Measurements from ENCODE around the gene NOTUM.

The NOTUM gene

DNA sequence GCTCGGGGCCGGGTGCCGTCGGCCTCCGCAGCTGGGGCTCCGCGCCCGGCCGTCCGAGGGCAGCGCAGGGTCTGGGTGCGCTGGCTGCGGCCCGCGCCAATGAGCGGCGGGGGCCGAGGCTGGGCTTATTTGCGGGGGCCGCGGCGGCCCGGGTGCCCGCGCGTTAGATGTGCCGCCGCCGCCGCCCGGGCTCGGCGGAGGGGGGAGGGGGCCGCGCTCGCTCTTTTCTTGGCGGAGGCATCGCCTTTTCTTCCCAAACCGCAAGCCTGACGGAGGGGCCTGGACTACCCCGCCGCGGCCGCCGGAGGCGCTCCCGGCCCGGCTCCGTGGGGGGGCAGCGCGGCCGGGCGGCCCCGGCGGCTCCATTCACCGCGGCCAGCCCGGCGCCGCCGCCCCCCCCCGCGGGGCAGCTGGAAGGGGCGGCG is at the start of gene NOTUM:
NOTUM (minus strand) TSS at position 101 of the 425 bp plus-strand sequence. CDS start 278 bp downstream, outside the sequence.
- no peak for DNase-seq (ENCODE audit: low read depth in 2 of 2)

DNA sequence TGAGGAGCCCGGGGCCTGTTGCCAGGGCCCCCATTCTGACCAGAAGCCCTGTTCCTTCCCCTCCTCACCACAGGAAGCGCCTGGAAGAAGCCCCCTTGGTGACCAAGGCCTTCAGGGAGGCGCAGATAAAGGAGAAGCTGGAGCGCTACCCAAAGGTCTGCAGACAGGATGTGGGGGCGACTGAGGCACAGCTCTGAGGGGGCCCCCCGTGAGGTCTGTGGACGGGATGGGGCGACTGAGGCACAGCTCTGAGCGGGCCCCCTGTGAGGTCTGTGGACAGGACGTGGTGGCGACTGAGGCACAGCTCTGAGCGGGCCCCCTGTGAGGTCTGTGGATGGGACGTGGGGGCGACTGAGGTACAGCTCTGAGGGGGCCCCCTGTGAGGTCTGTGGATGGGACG is 48.4 kb upstream of the NOTUM start:
- no peak for DNase-seq (ENCODE audit: low read depth in 2 of 2)

- DNase-seq (ENCODE audit: low read depth in 2 of 2) = no peak
These were observed 48.0 kb upstream of the NOTUM start for GRCh38 chr17:82008941-82009405.

DNA sequence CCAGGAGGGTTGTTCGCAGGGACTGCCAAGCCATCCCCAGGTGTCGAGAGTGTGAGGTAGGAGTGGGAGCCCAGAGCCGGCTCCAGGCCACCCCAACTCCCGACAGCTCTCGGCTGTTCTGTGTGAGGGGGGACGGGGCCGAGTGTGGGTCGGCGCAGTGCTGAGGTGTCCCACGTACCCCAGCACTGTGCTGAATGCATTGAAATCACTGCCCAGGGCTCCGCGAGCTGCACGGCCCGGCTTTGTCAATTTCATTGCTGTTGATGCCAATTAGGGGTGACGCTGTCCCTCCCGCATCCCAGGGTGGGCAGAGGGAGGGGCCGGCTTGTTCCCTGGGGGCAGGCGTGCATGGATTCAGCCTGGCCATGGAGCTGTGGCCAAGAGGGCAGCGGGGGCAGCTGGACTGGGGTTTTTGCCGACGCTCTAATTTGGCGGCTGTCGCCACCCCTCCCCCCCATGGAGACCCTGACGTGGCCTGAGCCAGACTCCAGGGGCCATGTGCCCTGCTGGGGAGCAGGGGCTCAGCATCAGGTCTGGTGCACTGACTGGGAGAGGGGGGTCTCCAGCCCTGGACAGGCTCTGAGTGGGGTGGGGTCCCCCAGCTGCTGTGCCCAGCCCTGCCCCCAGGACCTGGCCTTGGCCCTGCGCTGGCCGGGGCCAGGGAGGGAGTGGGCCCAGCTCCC is 47.4 kb upstream of the NOTUM start:
- DNase-seq (ENCODE audit: low read depth in 2 of 2) = no peak

GRCh38 chr17:82007495-82008257 is 46.7 kb upstream of the NOTUM start:
- no peak for DNase-seq (ENCODE audit: low read depth in 2 of 2)

GRCh38 chr17:82007228-82007494 is 46.2 kb upstream of the NOTUM start:
- DNase-seq (ENCODE audit: low read depth in 2 of 2) = no peak

DNA sequence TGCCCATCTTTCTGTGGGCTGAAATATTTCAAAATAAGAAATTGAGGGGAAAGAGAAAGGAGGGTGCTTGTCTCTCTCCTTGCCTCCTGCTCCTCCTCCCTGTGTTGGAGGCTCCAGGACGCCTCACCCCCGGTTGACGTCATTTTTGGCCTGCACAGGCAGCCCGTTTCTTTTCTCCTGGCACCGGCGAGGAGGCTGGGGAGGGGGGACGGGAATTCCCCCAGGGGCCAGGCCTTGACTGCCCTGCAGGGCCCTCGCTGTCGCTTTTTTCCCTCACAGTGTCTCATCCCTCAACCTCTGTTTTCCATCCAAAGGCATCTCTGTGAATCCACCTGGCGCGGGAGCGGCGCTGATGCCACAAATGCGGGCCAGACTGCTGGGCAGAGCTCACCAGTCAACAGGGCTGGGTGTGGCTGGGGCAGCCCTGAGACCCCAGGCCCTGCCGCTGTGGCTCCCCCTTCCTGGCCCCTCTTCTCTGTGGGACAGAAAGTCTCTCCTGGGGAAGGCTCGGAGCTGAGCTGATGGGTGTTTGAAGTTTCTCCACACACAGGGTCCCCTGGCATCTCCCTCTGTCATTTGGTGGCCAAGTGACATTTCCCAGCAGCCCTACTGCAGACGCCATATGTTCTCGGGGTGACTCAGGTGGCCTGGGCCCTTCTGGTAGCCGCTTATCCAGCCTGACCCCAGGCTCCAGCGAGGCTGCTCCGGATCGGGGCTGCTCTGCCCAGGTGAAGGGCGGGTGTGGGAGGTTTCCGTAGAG is 45.7 kb upstream of the NOTUM start:
- DNase-seq (ENCODE audit: low read depth in 2 of 2) = no peak

- DNase-seq (ENCODE audit: low read depth in 2 of 2) = no peak
These were observed 44.8 kb upstream of the NOTUM start for GRCh38 chr17:82005701-82006348.

DNA sequence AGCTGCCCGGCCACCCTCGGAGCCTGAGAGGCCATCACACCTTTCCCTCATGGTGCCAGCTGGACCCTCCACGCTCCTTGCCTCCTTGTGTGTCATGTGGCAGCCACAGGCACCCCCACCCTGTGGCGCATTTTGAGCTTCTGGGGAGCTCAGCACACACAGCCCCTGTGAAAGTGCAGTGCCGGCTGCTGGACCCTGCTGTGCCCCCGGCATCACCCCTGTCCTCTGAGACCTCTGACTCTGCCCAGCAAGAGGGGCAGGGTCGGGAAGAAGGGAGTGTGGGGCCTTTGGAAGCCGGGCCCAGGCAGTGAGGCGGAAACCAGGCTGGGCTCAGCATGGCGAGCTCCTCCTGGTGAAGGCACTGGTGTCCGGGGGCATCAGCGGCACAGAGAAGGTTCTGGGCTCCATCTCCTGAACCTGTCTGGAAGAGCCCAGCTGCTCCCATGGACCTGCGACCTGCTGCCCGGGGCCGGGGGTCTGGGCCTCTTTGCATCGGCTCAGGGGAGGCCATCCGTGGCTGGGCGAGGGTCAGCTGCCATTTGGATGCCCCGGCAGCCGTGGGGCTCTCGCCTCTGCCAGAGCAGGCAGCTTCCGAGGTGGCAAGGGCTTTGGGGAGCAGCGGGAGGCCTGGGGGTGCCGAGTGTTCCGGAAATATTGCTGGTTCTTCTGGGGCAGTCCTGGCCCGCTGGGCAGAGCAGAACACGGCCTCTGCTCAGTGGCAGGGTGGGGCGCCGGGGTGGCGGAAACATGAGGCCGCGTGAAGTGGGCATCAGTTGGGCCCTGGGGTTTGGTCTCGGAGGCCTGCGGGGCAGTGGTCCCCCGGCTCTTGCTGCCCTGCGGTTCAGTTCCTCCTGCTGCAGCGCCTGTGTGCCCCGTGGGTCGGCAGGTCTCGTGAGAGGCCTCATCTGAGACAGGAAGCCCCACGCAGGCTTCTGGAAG is 43.8 kb upstream of the NOTUM start:
- DNase-seq (ENCODE audit: low read depth in 2 of 2) = no peak

DNA sequence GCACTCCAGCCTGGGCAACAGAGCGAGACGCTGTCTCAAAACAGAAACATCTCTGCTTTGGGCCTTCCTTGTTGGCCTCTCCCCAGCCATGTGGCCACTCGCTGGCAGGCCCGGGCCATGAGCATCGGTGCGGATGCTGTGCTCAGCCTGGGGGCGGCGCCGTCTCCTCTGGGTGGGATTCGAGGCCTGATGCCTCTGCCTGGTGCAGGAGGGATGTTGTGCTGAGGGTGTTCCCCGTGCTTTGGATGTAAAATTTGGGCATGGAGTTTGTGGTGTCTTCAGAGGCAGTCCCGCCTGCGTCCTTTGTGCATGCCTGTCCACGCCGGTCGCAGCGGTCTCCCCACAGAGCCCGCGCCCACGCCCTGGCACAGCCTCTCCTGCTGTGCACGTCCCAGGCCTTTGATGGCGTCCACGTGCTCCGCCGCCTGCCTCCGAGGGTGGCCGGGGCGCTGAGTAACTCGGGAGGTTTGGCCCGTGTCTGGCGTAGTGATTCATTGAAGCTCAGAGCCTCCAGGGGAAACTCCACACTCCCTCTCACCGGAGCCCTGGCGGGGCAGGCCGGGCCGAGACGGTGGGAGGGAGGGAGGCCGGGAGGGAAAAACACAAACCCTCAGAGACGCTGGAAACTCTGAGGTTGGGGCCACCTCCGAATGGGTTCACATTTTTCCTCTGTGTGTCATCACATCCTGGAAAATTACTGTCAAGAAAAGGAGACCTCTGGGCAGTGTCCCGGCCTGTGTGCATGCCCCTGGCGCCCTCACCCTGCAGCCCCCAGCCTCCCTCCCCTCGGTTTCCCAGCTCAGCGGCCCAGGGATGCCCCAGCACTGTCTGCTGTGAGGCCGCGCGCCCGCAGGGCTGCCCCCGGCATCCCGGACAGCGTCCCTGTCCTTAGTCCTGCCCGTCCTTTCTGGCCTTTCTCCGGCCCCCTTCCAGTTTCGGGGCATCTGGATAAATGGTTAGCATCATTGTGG is 42.7 kb upstream of the NOTUM start:
- peak; percentile 89 for DNase-seq (ENCODE audit: low read depth in 2 of 2)

DNA sequence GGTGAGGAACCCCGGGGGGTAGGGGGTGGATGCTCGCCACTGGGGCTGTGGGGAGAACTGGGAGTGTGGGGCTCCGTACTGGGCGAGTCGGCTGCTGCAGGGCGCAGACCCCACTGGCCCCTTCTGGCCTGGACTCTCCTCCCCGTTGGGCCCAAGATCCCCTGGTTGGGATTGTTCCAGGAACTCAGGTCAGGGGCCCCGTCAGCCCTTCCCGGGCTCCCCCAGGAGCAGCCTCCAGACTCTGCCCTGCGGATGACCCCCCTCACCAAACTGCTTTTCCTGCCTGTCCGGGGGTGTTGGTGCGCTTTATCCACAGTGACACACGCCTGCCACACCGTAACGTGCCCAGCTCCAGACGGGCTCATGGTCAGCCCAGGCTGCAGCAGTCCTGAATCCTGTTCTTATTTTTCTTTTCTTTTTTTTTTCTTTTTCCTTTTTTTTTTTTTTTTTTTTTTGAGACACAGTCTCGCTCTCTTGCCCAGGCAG is 40.6 kb upstream of the NOTUM start:
- no peak for DNase-seq (ENCODE audit: low read depth in 2 of 2)

- DNase-seq (ENCODE audit: low read depth in 2 of 2) = no peak
These were observed 40.0 kb upstream of the NOTUM start for GRCh38 chr17:82000803-82001570.

GRCh38 chr17:81999976-82000802 is 39.2 kb upstream of the NOTUM start:
- no peak for DNase-seq (ENCODE audit: low read depth in 2 of 2)

DNA sequence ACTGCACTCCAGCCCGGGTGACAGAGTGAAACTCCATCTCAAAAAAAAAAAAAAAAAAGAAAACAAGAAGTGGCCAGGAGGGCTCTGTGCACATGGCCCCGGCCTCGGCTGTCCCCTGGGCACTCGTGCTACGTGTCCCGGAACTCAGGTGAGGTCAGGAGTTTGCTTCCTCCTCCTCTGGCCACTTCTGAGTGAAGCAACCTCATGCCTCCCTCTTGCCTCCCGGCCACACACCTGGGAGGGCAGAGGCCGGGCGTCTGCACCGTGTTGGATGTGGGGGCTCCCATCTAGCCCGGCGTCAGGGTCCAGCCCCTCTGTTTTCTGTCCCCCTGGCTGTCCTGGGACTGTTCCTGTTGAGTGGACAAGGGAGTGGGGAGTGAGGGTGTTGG is 38.6 kb upstream of the NOTUM start:
- no peak for DNase-seq (ENCODE audit: low read depth in 2 of 2)

GRCh38 chr17:81998691-81999438 is 37.9 kb upstream of the NOTUM start:
- DNase-seq (ENCODE audit: low read depth in 2 of 2) = no peak

DNA sequence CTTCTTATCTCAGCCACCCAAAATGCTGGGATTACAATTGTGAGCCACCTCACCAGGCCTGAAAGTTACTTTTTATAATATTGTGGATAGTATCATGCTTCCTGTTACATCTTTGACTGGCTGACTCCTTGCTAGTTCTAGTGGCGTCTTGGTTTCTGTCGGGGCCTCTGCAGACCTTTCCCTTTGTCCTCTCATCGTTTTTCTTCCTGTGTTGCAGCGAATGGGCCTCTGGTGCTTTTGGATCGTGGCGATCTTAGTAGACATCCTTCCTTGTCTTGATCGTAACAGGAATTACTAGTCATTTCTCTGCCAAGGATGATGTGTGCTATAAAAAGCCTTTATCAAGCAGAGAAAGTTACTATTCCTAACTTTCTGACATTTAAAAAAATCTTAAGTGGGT is 37.2 kb upstream of the NOTUM start:
- DNase-seq (ENCODE audit: low read depth in 2 of 2) = no peak

DNA sequence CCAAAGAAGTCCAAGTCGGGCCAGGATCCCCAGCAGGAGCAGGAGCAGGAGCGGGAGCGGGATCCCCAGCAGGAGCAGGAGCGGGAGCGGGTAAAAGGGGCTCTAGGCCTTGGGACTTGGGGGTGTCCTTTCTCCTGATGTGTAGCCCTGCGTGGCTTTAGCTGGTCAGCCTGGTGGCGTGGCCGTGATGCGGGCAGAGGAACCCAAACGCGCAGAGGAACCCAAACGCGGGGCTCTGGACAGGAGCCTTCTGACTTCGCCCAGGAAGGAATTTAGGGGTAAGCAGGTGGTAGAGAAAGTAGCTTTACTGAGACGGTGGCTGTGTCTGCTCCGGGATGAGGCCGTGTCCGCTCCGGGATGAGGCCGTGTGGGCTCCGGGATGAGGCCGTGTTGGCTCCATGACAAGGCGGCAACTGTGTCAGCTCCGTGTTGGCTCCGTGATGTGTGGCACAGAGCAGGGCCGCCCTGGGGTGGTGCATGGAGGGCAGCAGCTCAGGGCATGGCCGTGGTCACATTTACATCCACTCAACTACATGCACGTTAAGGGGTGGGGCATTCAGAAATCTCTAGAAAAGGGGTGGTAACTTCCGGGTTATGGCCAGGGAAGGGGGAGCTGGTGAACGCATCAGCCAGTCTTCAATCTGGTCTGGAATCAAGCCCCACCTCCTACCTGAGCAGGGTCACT is 35.9 kb upstream of the NOTUM start:
- no peak for DNase-seq (ENCODE audit: low read depth in 2 of 2)

Measured in fibroblast of skin of left quadriceps (primary cell).